GM12874 (cell line): Measurements from ENCODE around the gene NEK4.

Experiments used
- CTCF ChIP-seq: IDR thresholded peaks from 2 replicates; pipeline ENCODE4 v1.5.1; 2011; ENCODE audit warnings: low read depth, mild to moderate bottlenecking, control low read depth, low read length, moderate library complexity; ENCODE audit not compliant: insufficient read depth

The NEK4 gene

GRCh38 chr3:52763466-52763865 lies 7.3 kb downstream of the NEK4 start:
- no peak for TF ChIP-seq CTCF

DNA sequence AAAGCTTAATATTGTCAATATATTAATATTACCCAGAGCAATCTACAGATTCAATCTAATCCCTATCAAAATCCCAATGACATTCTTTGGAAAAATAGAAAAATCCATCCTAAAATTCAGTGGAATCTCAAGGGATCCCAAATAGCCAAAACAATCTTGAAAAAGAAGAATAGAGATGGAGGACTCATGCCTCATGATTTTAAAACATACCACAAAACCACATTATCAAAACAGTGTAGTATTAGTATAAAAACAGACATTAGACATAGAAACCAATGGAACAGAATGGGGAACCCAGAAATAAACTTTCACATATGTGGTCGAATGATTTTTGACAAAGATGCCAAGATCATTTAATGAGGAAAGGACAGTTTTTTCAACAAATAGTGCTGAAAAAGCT lies 14.6 kb downstream of the NEK4 start:
- no peak for TF ChIP-seq CTCF

DNA sequence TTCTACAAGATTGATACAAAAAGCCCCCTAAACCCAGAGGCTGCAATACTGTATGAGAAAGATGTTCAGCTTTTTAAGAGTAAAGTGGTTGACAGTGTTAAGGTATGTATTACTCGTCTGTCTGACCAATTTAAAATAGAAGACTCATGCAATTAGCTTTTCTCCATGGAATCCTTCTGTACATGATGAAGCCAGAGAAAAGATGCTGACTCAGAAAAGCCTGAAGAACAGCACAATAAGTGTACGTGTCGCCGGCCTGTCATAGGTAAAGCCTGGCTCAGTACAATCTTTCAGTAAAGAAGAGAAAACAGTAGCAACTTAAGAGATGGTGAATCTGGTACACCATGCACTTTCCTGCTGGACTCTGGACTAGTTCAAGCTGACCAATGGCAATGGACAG lies 16.4 kb downstream of the NEK4 start:
- no peak for TF ChIP-seq CTCF

DNA sequence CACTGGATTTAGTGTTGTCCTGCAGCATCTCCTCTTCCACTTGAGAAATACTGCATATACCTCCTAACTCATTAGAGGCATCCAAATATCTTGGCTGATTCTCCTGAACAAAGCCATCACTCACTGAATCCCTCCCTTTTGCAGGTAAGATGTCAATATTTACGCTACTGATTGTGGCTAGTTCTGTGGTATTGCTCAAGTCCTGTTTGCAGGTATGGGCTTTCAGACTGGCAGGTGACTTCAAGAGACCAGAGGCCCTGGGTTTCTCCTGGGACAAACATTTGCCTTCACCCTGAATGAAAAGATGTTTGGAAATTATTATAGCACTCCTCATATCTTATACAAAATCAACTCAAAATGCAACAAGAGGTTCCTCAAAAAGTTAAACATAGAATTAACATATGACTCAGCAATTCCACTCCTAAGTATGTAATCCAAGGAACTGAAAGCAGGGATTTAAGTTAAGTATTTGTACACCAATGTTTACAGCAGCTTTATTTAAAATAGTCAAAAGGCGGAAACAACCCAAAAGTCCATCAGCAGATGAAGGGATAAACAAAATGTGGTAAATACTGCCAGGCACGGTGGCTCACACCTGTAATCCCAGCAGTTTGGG lies 18.6 kb downstream of the NEK4 start:
- TF ChIP-seq CTCF: no peak

DNA sequence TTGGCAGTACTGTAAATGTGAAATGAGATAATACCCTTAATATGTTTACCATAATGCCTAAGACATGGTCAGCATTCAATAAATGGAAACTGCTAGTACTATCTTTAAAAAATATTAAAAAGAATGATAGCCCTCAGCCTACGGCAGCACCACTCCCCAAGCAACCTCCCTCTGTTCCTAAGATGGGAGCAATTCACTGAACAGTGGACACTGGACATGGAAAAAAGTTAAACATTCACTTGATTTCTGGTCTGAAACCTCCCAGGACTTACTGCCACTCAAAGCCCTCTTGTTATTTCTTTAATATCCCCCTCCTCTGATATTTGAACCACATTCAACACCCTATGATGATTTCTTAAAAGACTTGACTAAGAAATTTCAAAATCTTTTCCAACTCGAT lies 27.0 kb downstream of the NEK4 start:
- TF ChIP-seq CTCF: no peak

GRCh38 chr3:52743152-52743551 lies 27.6 kb downstream of the NEK4 start:
- TF ChIP-seq CTCF: no peak

- peak; percentile 54; the same call in 1 of the 2 replicates for TF ChIP-seq CTCF
Measured at GRCh38 chr3:52742418-52743041, 28.2 kb downstream of the NEK4 start.

DNA sequence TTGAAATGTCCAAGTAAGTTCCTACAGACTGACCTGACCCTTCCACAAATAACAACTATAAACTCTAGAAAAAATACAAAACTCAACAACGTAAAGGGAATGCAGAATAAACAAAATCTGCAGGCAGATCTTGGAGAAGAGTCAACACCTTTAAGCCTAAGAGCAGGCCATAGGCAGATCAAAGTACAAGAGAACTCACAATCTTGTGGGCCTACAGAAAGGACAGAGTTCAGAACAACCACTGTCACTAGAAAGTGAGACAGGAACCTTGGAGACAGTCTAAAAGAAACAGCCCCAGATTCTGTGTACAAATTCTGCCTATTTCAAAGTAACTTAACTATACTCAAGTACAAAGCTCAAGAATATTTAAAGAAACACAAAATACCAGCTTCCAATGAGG lies 31.0 kb downstream of the NEK4 start:
- no peak for TF ChIP-seq CTCF
